Erythroblast (primary cell): Measurements from ENCODE around the gene CNPY3.
"Not testable (repeated sequence)": the region's sequence is repeated elsewhere in the genome, so short reads cannot be mapped to it uniquely, and the experiment has no call there.

Experiments used
- GATA1 ChIP-seq: IDR thresholded peaks from 2 replicates; pipeline ENCODE4 v1.6.1; 2011; ENCODE audit warnings: low read depth, mild to moderate bottlenecking, control low read depth, low read length, moderate library complexity
- POLR2A ChIP-seq: IDR thresholded peaks from 2 replicates; pipeline ENCODE4 v1.6.1; 2011; ENCODE audit warnings: mild to moderate bottlenecking, low read length

- not testable (repeated sequence) for TF ChIP-seq POLR2A, GATA1
Observed at GRCh38 chr6:42888201-42888600, 41.1 kb upstream of the CNPY3 start.
